ENCODE data around the gene FEZ2.

GRCh38 chr2:36570416-36570815 is 27.6 kb downstream of the FEZ2 start:
- TF ChIP-seq EZH2 (IDR thresholded peaks at IDR 0.05; ENCODE audit: borderline replicate concordance, low read depth, low read length, poor library complexity, severe bottlenecking) = no peak
- TF ChIP-seq CTCF (conservative IDR thresholded peaks at IDR 0.05; ENCODE audit: low read depth, low read length) = no peak

All from A673 (cell line).